GM19452 (cell line): Measurements from ENCODE around the gene MIB2.

Experiments used
- ATAC-seq: cut with Tn5 transposase; IDR thresholded peaks from one replicate; pipeline ENCODE4 v1.9.1; 2021; ENCODE audit not compliant: unreplicated experiment

MIB2 gene

DNA sequence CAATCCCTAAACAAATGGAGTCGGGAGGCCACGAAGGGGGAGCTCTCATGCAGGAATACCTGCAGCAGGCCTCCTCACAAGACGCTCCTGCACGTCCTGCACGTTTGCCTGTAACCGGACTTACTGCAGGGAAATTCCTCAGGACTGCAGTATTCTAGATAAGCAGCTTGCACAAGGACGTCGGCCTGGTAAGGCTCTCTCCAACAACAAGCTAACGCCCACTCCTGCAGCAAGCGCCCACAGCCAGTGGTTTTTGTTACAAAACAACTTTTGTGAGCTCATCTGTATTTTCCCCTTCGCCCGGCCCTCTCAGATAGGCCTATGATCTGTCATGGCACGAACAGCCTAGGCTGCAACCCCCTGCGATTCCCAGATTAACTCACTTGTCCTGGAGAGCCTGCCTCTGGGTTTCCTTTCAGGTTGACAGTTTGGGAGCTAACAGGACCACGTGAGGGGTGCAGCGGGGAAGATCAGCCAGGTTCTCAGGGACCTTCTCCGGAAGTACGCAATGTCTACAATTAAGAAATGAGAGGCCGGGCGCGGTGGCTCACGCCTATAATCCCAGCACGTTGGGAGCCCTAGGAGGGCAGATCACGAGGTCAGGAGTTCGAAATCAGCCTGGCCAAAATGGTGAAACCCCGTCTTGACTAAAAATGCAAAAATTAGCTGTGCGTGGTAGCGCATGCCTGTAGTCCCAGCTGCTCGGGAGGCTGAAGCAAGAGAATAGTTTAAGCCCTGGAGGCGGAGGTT is 921 bp upstream of the MIB2 start:
- ATAC-seq, result no peak

DNA sequence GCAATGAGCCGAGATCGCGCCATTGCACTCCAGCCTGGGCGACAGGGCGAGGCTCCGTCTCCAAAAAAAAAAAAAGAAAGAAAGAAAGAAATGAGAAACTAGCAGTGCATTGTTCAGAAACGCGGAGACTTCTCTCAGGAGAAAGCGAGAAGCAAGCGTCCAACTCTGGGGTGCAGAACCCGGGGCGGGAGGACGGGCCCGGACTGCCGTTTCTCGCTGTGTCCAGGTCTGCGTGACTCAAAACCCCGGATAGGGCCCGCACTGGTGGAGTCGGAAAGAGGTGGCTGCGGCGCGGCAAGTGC is 395 bp upstream of the MIB2 start:
- ATAC-seq, result no peak

DNA sequence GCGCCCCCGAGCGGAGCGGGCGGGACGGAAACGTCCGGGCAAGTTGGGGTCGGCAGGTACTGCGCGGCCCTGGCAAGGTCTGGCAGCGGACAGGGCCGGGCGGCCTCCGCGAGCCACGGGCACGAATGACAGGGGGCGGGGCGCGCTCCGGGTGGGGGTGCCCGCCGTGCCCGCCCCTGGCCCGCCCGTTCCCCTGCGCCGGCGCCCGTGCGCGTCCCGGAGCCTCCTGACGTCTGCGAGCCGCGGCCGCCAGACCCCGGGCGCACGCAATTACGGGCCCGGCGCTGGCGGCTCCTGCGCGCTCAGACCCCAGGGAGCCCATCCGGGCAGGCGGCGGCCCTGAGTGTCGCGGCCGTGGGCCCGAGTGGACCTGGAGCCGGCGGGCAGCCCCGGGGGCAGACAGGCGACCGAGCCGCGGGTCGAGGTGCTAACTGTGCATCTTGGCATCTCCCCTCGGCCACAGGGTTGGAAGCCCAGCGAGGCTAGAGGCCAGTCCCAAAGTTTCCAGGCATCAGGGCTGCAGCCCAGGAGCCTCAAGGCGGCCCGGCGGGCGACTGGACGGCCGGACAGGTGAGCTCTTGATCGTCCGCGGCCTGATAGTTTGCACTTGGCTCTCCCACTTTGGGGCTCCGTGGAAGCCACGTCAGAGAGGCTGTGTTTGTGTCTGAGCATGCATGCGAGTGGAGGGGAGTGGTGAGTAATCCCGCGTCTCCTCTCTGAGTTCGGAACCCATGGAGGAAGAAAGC is 918 bp downstream of the MIB2 start:
- peak; percentile 20 for ATAC-seq

DNA sequence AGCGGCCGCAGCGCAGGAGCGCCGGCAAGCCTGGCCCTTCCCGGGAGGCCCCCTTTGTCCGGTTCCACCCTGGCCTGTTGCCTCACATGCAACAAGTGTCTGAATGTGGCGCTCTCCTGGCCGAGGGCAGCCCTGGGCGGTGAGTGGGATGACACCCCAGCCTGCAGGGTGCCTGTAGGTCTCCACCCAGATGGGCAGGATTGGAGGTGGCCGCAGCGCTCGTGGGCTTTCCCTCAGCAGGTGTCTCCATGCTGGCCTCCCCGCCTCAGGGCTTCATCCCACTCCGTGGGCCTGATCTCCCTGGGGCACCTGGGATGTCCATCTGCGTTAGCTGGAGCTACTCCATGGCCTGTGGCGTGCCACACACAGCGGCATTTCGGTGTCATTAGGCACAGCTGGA is 1.5 kb downstream of the MIB2 start:
- no peak for ATAC-seq

DNA sequence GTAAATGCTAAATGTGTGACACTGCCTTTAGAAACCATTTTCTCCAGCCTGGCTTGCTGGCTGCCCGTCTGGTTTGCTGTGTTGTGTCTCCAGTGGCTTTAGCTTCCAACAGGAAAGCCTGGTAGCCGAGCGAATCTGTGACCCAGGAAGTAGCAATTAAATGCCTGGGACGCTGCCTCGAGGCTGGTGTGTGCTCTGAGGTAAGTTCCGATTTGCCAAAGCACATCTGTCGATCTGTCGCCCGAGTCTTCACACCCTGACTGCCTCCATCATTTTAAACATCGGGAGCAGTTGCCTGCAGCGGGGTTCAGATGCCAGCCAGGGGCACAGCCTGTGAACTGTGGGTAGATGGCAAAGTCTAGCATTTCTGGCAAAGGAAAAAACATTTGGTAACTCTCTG is 2.2 kb downstream of the MIB2 start:
- no peak for ATAC-seq

DNA sequence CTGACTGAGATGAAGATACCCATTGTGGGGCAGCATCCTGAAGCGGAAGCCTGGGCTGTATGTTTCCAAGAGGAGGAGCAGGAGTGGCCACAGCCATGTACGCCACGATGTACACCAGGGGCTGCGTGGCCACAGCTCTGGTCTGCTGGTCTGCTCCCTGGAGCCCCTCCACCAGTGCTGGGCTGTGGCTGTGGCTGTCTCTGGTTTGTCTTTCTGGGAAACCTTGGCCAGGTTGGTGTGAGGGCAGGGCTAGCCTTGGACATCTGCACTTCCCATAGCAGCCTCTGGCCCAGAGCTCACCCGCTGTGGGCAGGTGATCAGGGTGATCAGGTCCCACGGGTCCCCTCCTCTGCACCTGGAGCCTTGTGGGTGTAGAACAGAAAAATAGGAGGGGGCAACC is 2.6 kb downstream of the MIB2 start:
- ATAC-seq, result no peak

DNA sequence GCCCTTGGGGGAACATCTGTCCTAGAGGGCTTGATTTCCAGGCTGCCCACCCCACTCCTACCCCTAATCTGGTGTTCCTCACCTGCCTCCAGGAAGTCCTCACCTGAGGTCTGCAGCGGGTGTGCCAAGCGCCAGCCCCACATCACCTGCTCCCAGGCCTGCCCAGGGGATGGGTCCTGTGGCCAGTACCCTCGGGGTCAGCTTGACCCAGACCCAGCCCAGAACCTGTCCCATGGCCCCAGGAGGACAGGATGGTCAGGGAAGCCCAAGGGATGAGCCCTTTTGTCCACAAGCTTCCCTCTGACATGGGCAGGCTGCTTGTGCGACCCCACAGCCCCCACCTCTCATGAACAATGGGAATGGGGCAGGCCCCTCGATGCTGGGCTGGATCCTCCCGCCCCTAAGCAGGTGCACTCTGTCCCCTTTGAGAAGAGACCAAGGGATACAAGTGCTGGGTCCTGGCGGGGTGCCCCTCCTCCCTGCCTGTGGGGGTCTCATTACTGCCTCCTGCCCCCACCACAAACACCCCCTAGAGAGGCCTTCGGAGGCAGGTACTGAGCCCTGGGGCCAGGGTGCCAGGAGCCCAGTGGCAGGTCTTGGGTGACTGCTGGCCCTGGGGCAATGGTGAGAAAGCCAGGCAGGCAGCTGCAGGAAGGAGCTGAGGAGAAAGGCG is 3.2 kb downstream of the MIB2 start:
- ATAC-seq, result no peak

DNA sequence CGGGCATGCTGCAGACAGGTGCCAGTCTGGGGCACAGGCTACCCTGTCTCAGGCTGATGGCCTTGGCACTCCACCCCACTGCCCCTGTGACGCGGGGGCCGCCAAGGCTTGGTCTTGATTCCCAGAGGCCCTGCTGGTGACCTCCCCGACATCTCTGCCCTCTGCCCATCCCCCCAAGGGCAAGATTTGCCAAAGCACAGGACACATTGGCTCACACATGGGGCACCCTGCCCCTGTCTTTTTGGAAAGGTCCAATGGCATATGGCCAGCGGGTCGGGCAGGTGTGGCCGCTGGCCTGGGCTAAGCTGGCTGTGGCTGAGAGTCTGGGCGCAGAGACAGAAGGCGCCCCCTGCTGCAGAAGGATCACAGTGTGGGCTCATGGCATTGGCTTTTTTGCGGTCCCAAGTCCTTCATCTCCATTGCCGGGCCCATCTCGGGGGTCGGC is 4.6 kb downstream of the MIB2 start:
- ATAC-seq, result no peak

DNA sequence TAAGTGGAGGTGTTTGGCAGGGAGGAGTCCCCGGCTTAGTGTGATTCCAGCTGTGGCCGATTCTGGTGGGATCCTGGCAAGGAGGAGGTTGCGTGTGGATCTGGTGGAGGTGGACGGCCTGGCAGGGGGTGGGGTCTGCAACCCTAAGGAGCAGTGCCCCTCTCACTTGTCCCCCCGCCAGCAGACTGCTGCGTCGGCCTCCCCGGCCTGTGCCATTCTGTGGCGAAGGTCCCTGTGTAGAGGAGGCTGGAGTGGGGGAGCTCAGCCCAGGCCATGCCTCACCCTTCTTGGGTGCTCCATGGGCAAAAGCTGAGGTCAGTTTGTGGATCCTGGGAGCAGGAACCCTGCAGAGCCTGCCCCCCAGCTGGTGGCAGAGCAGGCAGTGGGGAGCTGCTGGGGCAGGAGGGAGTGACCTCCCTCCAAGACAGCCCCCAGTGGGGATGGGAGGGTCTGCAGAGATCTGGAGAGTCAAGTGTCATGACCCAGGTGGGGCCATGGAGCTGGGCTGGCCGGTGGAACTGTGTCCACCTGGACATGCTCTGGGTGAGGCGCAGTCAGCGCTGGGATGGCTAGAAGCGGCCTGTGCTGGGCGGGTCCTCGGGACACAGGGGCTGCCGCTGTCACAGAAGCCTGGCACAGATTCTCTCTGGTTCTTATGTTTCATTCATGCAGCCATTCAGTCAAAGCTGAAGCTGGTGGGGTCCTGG is 5.3 kb downstream of the MIB2 start:
- ATAC-seq, result no peak

DNA sequence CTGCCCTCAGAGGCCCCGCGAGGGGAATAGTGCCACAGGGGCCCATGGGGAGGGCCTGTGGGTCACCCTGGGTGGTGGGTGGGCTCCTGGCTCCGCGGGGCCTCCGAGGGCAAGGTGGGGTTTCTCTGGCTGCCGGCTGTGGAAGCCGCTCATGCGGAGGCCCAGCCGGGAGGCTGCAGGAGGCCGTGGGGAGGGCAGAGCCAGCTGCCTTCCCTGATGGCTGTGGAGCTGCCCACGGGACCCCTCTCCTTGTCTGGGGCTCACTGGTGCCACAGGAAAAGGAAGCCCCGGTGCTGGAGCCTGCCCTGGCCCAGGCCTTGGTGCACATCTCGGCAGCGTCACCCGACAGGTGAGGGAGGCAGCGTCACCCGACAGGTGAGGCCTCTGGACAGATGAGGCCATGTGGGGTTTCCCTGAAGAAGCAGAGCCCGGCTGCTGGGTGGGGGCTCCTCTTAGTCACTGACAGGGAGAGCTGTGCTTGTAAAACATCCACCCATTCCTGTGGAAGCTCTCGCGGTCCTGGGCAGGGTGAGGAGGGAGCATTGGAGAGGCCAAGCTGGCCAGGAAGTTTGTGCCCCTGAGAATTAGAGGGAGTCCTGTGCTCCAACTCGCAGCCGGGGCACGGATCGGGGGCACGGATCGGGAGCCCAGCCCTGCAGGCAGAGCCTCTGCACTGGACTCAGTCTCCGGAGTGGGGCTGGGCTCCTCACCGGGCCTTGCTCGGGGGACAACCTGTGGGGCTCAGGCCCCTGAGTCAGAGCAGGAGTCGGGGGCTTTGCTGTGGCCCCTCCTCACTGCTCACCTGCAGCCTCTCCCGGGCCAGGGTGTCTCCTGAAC is 6.1 kb downstream of the MIB2 start:
- no peak for ATAC-seq

DNA sequence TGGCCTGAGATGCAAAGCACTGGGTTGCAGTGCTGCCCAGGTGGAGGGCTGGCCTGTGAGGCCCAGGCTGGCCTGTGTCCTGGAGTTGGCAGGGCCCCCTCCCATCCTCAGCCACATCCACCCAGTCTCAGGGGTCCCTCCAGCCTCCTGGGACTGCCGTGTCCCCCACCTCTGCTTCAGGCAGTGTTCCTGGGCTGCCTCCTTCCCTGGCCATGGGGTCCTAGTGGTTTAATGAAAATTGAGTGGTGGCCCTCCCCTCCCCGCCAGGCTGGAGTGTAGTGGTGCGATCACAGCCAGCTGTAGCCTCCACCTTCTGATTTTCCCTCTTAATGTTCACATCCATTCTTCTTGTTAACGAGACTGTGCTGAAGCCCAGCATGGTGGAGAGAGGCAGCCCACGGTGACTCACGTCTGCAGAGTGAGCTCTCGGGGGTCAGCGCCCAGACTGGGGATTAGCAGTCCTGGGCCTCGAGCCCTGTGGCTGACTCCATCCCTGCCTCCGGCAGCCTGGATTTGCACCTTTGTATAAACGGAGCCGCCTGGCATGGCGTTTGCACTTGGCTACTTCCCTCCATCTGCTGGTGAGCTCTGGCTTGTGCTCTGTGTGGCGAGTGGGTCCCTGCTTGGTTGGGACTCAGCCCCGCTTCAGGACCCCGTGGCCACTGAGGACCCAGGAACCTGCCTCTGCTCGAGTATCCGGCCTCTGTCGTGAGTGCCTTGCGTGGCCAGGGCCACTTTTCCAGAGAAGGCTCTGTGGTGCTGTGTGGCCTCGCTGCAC is 6.9 kb downstream of the MIB2 start:
- no peak for ATAC-seq

DNA sequence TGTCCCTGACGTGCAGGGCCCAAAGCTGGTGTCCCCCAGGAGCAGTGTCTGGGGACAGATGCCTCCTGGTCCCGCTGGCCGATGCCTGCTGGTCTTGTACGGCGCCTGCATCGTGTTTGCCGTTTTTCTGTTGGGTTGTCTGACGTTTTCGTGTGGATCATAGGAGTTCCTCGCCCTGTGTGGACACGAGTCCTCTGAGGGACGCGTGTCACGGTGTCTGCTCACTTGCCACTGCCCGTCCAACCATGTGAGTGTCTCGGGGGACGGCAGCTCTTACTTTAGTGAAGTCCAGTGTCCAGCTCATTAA is 7.4 kb downstream of the MIB2 start:
- no peak for ATAC-seq

DNA sequence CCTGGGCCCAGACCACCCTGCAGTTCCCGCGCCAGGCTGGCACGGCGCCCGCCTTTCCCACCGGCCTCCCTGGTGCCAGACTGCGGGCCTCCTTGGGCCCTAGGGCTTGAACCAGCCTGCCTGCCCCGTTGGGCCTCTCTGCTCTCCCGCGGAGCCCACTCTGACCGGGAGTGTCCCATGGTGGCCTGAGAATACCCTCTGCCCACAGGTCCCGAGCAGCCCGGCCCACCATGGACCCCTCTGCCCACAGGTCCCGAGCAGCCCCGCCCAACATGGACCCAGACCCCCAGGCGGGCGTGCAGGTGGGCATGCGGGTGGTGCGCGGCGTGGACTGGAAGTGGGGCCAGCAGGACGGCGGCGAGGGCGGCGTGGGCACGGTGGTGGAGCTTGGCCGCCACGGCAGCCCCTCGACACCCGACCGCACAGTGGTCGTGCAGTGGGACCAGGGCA is 7.9 kb downstream of the MIB2 start:
- ATAC-seq, result no peak

DNA sequence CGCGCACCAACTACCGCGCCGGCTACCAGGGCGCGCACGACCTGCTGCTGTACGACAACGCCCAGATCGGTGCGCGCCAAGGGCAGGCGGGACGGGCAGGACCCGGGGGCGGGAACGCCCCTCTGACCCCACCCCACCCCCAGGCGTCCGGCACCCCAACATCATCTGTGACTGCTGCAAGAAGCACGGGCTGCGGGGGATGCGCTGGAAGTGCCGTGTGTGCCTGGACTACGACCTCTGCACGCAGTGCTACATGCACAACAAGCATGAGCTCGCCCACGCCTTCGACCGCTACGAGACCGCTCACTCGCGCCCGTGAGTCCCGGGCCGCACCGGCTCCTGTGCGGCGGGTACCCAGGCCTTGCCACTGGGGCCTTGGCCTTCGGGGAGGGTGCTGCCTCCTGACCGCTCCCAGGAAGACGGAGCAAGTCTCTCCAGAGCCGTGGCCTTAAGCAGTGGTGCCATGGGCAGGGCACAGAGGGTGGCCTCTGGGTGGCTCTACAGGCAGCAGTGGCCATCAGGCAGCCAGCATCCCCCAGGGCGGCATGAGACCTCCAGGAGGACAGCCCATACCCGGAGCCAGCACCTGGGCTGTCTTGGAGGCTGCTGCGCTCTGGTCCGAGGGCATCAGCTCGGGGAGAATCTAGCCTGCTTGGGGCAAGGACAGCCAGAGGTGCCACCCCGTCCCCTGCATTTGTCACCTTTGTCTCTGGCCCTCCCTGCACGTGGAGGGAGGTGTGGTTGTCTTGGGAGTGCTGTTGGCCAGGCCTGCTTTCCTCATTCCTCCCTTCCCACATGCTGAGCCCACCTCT is 8.5 kb downstream of the MIB2 start:
- ATAC-seq, result no peak

DNA sequence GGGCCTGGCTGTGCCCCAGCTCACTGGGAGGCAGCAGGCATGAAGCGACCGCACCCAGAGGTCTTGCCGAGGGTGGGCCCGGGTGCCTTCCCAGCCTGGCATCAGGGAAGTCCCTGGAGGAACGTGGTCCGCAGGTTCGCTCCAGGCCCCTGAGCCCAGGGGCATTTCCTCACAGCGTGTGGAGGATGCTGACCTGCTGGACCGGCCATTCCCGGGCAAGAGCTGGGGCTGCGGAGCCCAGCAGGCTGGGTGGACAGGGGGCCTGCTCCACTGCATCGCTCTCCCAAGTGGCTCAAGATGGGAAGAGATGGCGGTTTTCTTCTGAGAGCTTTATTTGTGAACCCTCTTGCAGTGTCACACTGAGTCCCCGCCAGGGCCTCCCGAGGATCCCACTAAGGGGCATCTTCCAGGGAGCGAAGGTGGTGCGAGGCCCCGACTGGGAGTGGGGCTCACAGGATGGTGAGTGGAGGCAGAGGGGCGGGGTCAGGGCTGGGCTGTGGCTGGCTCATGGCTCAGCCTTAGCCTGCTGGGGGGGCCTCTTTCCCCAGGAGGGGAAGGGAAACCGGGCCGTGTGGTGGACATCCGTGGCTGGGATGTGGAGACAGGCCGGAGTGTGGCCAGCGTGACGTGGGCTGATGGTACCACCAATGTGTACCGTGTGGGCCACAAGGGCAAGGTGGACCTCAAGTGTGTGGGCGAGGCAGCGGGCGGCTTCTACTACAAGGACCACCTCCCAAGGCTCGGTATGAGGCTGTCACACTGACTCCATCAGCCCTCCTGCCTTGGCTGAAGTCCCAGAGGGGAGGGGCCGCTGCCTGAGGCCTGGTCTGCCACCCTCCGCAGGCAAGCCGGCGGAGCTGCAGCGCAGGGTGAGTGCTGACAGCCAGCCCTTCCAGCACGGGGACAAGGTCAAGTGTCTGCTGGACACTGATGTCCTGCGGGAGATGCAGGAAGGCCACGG is 9.4 kb downstream of the MIB2 start:
- no peak for ATAC-seq

DNA sequence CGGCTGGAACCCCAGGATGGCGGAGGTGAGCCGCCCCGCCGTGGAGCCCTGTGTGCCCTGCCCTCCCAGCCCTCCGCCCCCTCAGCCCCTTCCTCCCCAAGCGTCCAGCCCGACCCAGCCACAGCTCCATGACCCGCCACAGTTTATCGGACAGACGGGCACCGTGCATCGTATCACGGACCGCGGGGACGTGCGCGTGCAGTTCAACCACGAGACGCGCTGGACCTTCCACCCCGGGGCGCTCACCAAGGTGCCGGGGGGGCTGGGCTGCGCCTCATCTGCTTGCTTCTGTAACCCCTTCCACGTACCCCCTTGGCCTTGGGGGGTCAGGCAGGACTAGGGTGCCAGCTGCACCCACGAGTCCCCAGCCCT is 10.1 kb downstream of the MIB2 start:
- ATAC-seq, result no peak

DNA sequence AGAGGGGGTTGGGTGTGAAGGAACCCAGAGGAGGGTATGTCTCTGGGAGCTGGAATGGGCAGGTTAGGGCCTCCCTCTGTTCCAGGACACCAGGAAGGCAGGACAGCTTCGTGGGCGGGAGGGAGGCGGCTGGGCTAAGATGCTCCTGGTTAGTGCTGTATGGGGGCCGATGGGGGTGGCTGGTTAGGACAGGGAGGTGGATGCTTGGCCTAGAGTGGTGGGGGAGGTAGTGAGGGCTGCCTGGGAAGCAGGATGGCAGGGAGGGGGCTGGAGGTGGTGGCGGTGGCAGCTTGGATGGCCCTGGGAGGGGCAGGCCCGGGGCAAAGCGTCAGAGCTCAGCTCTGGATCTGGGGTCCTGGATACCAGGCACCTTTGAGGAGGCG is 10.5 kb downstream of the MIB2 start:
- no peak for ATAC-seq
